ENCODE results near the gene ALG3. TPM values are rescaled to one million over a fixed set of nuclear protein-coding genes. Genes with fewer than 3 reads are reported as not detected.

Gene ALG3
- polyA plus RNA-seq, 1 donor = 21.5 TPM

DNA sequence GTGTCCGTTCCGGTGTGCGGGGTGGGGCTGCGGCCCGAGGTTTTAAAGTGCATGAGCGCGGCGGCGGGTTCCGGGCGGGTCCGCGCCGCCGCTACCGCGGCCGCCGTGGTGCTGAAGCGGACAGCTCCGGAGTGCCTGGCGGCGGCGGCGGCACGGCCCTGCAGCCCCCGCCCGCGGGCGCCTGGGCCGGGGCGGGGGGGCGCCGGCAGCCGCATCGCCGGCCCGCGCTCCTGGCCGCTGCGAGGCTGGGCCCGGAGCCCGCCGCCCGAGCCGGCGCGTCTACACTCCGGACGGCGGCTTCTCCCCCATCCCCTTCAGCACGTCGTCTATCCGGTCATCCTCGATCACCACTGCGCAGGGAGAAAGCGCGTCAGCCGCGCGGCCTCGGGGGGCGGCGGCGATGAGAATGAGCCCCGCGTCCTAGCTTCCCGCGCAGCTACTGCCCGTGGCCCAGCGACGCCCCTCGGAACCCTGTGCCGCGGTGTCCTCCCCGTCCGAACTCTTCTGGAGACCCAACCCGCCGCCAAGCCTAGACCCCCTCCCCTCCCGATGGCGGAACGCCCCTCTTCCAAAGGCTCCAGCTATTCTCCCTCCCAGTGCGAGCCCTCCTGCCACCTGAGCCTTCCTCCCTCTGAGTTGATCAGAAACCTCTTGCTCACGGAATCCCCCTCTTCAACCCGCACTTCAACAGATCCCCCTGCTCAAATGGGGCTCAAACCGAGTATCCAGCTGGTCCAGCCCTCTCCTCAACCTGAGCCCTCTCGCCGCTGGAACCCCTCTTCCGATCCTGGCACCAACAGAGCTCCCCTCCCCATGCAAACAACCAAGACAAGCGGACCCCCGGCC is 11.3 kb upstream of the ALG3 start:
- DNase-seq (ENCODE audit: low read depth) = no peak

DNA sequence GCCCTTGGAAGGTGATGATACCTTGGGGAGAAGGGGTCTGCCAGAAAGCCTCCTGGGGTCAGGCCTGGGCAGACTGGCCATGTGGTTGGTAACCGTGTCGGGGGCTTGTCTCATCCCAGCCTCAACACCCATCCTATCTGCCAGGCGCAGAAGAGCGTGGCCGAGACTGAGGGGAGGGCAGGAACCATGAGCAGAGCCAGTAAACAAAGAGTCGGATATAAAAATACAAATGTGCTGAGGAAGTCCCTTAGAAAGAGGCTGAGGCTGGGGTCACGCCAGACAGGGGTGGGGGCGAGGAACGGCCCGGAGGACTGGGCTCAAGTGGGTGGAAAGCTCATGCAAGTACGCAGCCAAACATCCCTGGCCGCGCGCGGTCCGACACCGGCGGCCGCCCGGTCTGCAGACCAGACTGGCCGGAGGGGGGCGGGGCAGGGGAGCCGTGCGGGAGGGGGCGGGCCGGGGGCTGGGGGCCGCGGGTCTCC is 10.7 kb upstream of the ALG3 start:
- DNase-seq (ENCODE audit: low read depth) = no peak

DNA sequence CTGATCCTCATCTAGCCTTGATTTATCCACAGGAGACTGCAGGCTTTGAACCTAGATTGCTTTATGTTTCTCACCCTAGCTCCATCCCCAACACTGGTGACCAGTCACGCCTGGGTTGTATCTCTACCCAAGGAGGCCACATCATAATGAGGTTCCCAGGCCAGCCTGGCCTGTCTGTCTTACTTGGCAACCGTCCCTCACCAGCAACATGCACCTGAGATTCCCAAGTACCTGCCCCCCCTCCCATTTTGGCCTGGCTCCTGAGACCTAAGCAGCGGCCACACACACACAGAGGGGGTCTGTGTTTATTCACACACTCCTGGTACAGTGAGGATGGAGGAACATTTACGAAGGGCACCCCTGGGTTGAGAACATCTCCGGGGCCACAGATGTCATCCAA is 10.2 kb upstream of the ALG3 start:
- no peak for DNase-seq (ENCODE audit: low read depth)

DNA sequence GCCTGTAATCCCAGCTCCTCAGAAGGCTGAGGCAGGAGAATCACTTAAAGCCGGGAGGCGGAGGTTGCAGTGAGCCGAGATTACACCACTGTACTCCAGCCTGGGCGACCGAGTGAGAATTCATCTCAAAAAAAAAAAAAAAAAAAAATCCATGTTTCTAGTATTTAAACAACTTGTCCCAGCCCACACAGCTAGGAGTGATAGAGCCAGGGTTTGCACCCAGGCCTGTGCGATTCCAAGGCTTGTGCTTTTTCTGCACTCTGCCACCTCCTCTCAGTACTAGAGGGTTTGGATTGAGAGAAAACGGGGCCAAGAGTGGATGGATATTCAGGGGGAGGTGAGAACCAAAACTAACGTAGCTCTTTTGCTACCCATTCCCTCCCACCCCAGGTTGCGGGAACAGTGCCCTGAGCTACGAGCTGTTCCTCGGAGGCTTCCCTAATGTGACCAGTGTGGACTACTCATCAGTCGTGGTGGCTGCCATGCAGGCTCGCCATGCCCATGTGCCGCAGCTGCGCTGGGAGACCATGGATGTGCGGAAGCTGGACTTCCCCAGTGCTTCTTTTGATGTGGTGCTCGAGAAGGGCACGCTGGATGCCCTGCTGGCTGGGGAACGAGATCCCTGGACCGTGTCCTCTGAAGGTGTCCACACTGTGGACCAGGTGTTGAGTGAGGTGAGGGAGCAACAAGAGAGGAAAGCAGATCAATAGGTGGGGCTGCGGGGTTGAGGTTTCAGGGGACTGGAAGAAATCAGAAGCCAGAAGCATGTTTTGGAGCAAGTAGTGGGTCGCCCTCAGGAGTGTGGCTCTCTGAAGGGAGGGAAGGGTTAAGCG is 8.5 kb upstream of the ALG3 start:
- DNase-seq (ENCODE audit: low read depth) = no peak

DNA sequence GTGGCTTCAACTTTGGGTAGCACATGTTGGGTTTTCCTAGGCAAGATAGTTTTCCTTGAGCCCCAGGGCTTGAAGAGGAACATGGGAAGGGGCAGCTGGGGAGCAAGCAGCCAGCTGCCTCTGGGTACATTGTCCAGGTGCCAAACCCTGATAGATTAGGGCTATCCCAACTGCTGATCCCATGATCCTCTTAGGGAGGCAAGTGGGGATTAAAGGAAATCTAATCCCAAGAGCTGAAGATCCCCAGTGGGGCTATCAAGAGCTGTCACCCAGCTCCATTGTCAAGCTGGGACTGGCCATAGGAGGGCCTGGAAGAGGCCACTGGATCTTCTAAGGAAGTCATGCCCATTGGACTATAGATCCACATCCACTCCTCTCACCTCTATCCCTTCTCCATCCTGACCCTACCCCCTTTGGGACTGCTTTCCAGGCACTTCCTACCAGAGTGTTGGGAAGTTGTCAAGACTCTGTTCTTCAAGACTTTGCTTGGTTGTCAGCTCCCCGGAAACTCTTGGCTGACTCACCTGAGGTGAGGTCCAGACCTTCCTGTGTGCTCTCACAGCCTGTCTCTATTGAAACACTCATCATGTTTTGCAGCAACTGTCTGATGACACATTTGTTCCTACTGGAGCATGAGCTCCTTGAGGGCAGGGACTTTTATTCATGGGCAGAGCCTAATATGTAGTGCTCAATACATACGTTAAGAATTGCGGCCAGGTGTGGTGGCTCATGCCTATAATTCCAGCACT is 6.7 kb upstream of the ALG3 start:
- no peak for DNase-seq (ENCODE audit: low read depth)

DNA sequence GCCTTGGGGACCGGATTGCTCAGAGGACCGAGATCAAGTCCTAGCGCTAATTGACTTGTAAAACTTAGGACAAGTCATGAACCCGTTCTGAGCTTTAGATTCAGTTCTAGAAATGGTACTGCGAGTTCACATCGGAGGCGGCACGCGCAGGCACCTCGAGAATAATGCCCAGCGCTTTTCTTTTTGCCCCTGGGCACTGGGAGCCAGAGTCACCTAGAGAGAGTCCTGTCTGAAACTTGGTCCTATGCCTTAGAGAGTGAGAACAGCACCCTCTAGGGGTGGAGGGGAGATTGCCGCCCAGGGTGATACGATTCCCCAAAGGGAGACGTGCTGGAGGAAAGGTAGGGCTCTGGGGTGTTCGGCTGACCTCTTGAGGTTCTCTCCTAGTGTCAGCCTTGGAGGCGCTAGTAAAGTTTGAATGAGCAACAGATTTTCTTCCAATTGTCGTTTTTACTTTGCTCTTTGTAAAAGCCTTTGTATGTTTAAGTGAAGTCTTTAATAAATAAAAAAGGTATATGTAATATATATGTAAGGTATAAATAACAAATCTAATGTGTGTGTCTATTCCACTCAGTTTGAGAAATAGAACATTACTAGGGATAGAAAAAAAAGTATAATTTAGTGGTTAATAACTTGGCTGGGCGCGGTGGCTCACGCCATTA is 1.5 kb upstream of the ALG3 start:
- DNase-seq (ENCODE audit: low read depth) = no peak

DNA sequence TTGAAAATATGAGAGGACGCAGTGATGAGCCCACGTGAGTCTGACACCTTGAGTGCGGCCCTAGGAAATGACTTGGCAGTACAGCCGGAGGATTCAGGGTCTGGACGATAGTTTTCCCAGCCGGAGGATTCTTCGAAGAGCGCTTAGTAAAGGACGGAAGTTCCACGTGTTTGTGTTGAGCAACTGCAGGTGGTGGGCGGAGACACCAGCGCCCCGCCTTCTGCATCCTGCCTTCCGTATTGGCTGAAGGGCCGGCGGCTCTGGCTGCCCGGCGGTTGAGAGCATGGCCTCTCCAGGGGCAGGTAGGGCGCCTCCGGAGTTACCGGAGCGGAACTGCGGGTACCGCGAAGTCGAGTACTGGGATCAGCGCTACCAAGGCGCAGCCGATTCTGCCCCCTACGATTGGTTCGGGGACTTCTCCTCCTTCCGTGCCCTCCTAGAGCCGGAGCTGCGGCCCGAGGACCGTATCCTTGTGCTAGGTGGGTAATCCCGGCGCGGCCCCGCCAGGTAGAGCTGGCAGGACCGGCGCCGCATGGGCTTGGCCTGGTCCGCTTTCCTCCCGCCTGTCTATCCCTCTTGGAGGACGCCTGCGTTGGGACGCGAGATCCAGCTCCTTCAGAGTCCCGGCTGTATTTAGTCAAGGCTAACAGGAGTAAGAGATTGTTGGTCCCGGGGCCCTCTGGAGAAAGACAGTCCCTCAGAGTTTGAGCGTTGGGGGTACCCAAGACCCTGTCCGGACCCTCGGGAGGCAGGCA is 827 bp upstream of the ALG3 start, which contains the start of gene EEF1AKMT4:
EEF1AKMT4 (plus strand) TSS at position 261 of the 755 bp plus-strand sequence; CDS start at position 284, 23 bp downstream.
- DNase-seq (ENCODE audit: low read depth) = peak; percentile 94

DNA sequence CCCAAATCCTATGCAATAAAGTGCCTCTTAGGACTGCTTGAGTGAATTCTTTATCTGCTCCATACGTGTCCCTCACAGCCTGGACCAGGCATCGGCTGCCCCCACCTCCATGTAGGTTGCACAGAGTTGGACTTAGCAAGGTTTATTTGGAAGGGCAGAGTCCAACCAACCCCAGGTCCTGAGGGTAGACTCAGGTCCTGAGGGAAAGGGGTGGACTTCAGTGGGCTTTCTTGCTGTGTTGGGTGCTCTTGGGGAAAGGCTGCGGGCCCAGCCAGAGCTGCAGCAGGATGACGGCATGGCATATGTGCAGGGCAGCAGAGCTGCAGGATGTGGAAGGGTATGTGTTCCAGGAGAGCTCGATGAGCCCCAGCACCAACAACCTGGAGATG is 6.5 kb downstream of the ALG3 start:
- DNase-seq (ENCODE audit: low read depth) = no peak

DNA sequence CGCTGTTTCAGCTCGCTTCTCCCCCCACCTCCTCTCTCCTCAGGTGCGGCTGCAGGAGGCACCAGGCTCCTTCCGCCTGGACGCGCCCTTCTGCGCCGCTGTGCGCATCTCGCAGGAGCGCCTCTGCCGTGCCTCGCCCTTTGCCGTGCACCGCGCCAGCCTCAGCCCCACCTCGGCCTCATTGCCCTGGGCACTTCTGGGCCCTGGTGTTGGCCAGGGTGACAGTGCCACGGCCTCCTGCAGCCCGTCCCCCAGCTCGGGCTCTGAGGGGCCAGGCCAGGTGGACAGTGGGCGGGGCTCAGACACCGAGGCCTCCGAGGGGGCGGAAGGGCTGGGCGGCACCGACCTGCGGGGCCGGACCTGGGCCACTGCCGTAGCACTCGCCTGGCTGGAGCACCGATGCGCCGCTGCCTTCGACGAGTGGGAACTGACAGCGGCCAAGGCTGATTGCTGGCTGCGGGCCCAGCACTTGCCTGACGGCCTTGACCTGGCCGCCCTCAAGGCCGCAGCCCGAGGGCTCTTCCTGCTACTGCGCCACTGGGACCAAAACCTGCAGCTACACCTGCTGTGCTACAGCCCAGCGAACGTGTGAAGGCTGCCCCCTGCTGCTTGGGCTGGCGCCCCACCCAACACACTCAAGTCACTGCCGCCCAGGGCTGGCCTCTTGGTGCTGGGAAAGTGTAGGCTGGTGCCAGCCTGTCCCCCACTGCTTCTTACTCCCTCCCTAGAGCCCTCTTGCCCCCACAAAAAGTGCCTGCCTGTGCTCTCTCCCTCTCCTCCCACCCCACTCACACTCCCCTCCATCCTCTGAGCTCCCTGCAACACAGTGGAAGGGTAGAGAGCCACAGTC is 7.1 kb downstream of the ALG3 start:
- no peak for DNase-seq (ENCODE audit: low read depth)

DNA sequence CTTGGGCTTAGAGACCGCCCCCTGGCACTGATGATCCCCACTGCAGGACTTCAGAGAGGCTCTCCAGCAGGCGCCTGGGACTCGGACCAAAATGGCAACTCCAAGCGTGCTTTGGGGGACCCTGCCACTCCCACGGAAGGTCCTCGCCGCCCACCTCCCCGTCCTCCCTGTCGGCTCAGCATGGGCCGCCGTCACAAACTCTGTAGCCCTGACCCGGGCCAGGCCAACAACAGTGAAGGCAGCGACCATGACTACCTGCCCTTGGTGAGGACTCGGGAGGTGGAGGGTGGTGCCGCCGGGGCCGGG is 7.7 kb downstream of the ALG3 start:
- no peak for DNase-seq (ENCODE audit: low read depth)

DNA sequence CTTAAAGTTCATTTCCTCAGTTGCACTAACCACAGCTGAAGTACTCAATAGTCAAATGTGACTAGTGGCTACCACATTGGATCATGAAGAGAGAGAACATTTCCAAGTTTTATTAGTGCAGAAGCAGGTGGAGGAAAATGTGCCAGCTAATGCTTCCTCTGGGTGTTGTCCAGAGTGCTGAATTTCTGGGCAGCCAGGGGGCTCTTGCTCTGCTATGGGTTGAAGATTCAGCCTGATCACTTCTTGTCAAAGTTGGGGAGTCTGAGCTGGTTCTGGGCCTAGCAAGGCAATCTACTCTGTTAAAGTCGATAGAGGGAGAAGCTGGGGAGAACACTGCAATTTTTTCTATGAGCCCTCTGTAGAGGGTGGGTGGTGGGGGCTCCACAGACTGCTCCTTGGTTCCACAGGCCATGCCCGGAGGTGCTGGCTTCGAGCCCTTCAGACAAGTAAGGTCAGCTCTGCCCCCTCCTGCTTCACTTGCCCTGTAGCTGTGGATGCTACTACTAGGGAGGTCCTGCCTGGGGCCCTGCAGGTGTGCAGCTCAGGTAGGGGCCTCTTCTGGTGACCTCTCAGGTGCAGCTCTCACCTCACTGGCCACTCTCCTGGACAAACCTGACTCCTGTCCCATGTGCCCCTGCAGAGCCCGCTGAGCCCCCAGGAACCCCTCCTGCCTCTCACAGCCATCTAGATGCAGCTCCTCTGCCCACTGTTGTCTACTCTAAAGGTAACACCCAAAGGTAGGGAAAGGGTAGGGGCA is 8.2 kb downstream of the ALG3 start:
- no peak for DNase-seq (ENCODE audit: low read depth)

DNA sequence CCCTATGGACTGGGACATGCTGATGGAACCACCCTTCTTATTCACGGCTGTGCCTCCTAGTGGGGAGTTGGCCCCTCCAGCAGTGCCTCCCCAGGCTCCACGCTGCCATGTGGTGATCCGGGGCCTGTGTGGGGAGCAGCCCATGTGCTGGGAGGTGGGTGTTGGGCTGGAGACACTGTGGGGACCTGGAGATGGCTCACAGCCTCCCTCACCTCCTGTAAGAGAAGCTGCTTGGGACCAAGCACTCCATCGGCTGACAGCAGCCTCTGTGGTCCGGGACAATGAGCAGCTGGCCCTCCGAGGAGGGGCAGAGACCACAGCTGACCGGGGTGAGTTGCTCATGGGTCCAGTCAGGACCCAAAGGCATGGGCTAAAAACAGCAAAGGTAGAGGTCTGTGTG is 9.1 kb downstream of the ALG3 start:
- DNase-seq (ENCODE audit: low read depth) = no peak

DNA sequence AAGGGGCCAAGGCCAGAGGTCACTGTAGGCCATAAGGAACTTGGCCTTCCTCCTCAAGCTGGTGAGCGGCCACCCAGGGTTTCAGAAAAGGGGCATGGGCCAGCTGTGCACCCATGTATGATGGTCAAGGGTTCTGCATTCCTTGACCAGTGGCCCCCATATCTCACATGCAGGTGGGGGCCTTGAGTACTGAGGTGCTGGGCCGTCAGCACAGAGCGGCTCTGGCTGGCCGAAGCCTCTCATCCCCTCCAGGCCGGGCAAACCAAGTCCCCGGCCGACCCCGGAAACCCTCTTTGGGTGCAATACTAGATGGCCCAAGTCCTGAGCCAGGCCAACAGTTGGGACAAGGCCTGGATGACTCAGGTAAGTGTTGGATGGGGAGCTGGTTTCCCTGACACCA is 9.5 kb downstream of the ALG3 start:
- no peak for DNase-seq (ENCODE audit: low read depth)

DNA sequence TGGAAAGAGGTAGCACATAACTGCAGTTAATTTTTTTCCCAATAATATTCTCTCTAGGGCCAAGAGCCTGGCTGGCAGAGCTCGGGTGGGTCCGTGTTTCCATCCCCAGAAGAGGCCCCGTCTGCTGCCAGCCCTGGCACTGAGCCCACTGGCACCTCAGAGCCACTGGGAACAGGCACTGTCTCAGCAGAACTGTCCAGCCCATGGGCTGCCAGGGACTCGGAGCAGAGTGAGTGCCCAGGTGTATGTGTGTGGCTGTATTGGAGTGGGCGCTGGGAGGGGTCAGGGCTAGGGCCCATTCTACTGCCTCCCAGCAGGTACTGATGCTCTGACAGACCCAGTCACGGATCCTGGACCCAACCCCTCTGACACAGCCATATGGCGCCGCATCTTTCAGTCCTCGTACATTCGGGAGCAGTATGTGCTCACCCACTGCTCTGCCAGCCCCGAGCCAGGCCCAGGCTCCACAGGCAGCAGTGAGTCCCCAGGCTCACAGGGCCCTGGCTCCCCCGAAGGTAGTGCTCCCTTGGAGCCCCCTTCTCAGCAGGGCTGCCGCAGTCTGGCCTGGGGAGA is 10.4 kb downstream of the ALG3 start:
- DNase-seq (ENCODE audit: low read depth) = no peak

DNA sequence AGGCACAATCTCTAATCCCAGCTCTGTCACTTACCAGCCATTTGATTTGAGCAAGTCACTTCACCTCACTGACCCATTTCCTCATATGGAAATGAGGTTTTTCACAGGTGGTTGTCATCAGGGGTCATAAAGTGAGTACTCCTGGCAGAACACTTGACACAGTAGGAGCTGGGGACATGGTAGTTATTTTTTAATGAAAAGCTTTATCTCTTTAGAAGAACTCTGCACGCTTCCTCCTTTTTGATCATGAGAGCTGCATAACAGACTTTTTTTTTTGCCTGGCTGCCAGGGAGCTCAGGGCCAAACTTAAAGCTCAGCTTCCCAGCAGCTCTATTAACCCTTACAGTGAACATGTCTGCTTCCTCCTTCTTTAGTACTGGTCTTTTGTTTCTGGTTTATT is 11.0 kb downstream of the ALG3 start:
- DNase-seq (ENCODE audit: low read depth) = no peak

DNA sequence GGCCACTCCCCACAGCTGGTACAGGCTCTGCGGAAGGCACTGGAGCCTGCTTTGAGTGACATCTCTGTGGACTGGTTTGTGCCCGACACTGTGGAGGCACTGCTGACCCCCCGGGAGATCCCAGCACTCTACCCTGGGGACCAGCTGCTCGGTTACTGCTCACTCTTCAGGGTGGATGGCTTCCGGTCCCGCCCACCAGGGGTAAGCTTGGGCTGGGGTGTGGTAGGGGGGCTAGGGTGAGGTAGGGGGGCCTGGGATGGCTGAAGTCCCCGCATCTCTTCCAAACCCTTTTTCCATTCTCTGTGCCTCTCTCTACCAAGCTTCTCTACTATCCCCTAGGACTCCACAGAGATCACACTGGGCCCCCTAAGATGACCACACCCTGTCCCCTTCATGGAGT is 11.6 kb downstream of the ALG3 start:
- no peak for DNase-seq (ENCODE audit: low read depth)

DNA sequence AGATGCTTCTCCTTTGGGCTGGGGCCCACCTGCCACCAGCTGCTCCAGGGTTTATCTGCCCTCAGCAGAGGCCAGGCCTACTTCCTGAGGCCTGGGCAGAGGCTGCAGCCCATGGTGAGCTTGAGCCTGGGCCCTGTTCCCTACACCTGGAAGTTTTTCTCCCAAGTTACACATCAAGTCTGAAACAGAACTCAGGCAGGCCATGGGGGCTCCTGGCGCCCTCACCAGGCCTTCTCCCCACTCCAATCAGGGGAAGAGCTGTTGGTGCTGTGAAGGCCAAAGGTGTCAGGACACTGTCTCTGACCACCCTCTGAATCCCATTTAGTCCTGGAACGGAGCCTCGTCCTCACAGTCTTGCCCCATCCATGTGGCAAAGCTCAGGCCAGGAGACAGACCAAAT is 12.1 kb downstream of the ALG3 start:
- DNase-seq (ENCODE audit: low read depth) = no peak

DNA sequence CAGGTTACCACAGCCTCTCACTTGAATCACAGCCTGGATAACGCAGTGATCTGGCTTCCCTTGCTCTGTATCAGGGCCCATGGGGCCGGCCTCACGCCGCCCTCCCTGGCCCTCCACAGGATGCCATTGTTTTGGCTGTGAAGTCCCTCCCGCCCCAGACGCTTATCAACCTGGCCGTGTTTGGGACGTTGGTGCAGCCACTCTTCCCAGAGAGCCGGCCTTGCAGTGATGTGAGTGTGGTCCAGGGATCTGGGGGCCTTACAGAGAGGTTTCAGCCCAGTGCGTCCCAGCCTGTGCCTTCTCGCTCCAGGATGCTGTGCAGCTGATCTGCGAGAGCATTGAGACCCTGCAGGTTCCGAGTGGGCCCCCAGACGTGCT is 12.7 kb downstream of the ALG3 start:
- no peak for DNase-seq (ENCODE audit: low read depth)
